GM23338 (cell line): ENCODE measurements around the gene RNLS.

Experiments used
- POLR2AphosphoS5 ChIP-seq: IDR thresholded peaks from 2 replicates; pipeline ENCODE4 v1.6.1; 2016; ENCODE audit warnings: antibody characterized with exemption, low read depth
- TF ChIP-seq, protein P1 (sequence below), 2 experiments: fragments of 200-600 bp in 1 of 2; sonication (generic) in 1 of 2; conservative IDR thresholded peaks; 2 replicates each; pipeline versions ENCODE4 v1.5.1 to v1.6.1; 2016 to 2017; ENCODE audit warnings: antibody characterized with exemption in 2 of 2, low read depth in 2 of 2, mild to moderate bottlenecking in 2 of 2, moderate library complexity in 1 of 2

GRCh38 chr10:88411772-88412349 lies 171.3 kb downstream of the RNLS start:
- TF ChIP-seq, protein P1, sequence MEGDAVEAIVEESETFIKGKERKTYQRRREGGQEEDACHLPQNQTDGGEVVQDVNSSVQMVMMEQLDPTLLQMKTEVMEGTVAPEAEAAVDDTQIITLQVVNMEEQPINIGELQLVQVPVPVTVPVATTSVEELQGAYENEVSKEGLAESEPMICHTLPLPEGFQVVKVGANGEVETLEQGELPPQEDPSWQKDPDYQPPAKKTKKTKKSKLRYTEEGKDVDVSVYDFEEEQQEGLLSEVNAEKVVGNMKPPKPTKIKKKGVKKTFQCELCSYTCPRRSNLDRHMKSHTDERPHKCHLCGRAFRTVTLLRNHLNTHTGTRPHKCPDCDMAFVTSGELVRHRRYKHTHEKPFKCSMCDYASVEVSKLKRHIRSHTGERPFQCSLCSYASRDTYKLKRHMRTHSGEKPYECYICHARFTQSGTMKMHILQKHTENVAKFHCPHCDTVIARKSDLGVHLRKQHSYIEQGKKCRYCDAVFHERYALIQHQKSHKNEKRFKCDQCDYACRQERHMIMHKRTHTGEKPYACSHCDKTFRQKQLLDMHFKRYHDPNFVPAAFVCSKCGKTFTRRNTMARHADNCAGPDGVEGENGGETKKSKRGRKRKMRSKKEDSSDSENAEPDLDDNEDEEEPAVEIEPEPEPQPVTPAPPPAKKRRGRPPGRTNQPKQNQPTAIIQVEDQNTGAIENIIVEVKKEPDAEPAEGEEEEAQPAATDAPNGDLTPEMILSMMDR (conservative IDR thresholded peaks at IDR 0.05; ENCODE audit: low read depth in 2 of 2), result no peak
- TF ChIP-seq POLR2AphosphoS5, result no peak
